Tibial artery (tissue), 4 donors: Measurements from ENCODE around the gene TUBB2B.

Source experiments
- DNase-seq, 2 donors: peaks; one replicate each; pipeline ENCODE4 v3.0.0-alpha.2; 2019
- H3K27ac ChIP-seq, 2 donors: fragments of 200-600 bp; sonication (generic) in 1 of 2; 1 replicate in 1 of 2; 2 replicates in 1 of 2; pipeline ENCODE4 v1.5.1; 2018 to 2019; ENCODE audit warnings: mild to moderate bottlenecking in 1 of 2
- H3K27me3 ChIP-seq, 2 donors: fragments of 200-600 bp; sonication (generic) in 1 of 2; one replicate each; pipeline versions ENCODE4 v1.5.1 to v1.6.0; 2016 to 2019
- H3K36me3 ChIP-seq, 3 donors: fragments of 200-600 bp; sonication (generic) in 2 of 3; one replicate each; pipeline ENCODE4 v1.5.1; 2016 to 2019; ENCODE audit warnings: mild to moderate bottlenecking in 2 of 3
- H3K4me1 ChIP-seq, 4 donors: fragments of 200-600 bp; sonication (generic) in 2 of 4; 1 replicate in 3 of 4; 2 replicates in 1 of 4; pipeline ENCODE4 v1.5.1; 2016 to 2019
- H3K4me3 ChIP-seq, 2 donors: fragments of 200-600 bp; sonication (generic) in 1 of 2; 1 replicate in 1 of 2; 2 replicates in 1 of 2; pipeline ENCODE4 v1.5.1; 2018 to 2019; ENCODE audit warnings: mild to moderate bottlenecking in 2 of 2
- H3K9me3 ChIP-seq, 3 donors: fragments of 200-600 bp; sonication (generic) in 1 of 3; one replicate each; pipeline ENCODE4 v1.5.1; 2016 to 2019
- intact Hi-C: fragments of 100-400 bp; cut with DNase I; formaldehyde crosslinking; loops from one replicate; pipeline ENCODE4 v1.15.0; 2023; ENCODE audit warnings: low total_unique reads
- TF ChIP-seq, protein P1 (sequence below), 2 experiments: fragments of 200-600 bp in 1 of 2; fragments of 450-650 bp in 1 of 2; IDR thresholded peaks; one replicate each; pipeline ENCODE4 v1.5.1; 2017 to 2019; ENCODE audit warnings: antibody characterized with exemption in 2 of 2, mild to moderate bottlenecking in 1 of 2, moderate library complexity in 1 of 2

TUBB2B gene

DNA sequence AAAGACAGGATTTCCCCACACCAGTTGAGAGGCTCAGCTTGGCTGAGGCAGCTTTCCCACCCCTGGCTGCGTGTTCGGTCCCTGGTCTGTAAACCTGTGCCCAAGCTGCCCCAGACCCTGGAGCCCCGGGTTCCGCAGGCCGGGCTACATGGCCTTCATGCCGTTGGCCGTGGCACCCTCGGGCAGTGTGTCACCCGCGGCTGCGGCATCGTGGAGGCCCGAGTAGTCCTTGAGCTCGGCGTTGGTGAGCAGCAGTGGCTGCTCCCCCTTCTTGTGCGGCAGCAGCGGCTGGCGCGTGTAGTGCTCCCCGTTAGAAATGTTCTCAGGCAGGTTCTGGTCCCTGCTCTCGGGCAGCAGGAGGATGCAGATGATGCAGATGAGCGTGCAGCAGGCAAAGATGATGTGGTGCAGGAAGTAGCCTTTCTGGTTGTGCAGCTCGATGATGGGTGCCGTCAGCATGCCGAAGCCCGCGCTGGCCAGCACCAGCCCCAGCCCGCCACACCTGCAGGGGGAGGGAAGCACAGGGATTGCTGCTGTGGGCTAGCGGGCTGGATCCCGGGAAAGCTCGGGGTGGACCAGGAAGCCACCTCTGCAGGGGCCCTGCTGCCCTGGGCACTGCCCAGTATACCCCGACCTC lies 45.6 kb upstream of the TUBB2B start:
- Histone ChIP-seq H3K27ac (no peak overlapping the region), H3K9me3 (no peaks in the 10 kb centered on the region)
- intact Hi-C loops: loop anchor here (10.0 kb wide), 1 partner anchor 612 kb away; no protein-coding TSS in a partner anchor

GRCh38 chr6:3271756-3272155 lies 44.3 kb upstream of the TUBB2B start:
- H3K27me3 ChIP-seq: no peaks in the 10 kb centered on the region
- no peak overlapping the region for H3K4me3 ChIP-seq
- intact Hi-C loops: loop anchor here (10.0 kb wide), 1 partner anchor 613 kb away; no protein-coding TSS in a partner anchor
- peaks cover 10 to 76% (median 26%) of the 10 kb centered on the region in 3 donors for H3K36me3 ChIP-seq
- TF ChIP-seq, protein P1, sequence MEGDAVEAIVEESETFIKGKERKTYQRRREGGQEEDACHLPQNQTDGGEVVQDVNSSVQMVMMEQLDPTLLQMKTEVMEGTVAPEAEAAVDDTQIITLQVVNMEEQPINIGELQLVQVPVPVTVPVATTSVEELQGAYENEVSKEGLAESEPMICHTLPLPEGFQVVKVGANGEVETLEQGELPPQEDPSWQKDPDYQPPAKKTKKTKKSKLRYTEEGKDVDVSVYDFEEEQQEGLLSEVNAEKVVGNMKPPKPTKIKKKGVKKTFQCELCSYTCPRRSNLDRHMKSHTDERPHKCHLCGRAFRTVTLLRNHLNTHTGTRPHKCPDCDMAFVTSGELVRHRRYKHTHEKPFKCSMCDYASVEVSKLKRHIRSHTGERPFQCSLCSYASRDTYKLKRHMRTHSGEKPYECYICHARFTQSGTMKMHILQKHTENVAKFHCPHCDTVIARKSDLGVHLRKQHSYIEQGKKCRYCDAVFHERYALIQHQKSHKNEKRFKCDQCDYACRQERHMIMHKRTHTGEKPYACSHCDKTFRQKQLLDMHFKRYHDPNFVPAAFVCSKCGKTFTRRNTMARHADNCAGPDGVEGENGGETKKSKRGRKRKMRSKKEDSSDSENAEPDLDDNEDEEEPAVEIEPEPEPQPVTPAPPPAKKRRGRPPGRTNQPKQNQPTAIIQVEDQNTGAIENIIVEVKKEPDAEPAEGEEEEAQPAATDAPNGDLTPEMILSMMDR (IDR thresholded peaks at IDR 0.05): no peak
- no peaks in the 10 kb centered on the region for H3K4me1 ChIP-seq
- H3K9me3 ChIP-seq: no peaks in the 10 kb centered on the region
- DNase-seq: no peak
- no peak overlapping the region for H3K27ac ChIP-seq

More for the DNA sequence above, 45.6 kb upstream of the TUBB2B start:
- DNase-seq: no peak
- TF ChIP-seq, protein P1 (IDR thresholded peaks at IDR 0.05): no peak
- Histone ChIP-seq H3K36me3 (peaks cover 10 to 74% (median 26%) of the 10 kb centered on the region in 3 donors), H3K27me3 (no peaks in the 10 kb centered on the region), H3K4me1 (no peaks in the 10 kb centered on the region), H3K4me3 (no peak overlapping the region)

DNA sequence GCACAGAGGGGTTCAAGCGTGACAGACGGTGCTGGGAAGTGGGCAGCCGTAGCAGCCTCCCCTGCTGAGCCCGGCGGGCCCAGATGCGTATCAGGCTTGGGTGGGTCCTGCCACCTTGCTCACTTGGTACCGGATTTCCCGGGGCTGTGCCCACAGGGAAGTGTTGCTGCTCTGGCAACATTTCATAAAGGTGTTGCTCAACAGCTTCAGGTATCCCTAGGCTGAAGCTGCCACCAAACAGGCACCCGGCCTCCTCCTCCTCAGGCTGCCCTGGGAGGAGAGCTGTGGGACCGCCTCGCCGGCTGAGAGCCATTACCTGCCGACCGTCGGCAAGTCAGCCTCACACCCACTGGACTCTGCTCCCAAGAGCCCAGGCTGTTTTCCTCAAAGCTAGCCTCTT lies 42.8 kb upstream of the TUBB2B start:
- no peak for DNase-seq
- Histone ChIP-seq H3K27ac (no peak overlapping the region), H3K9me3 (no peaks in the 10 kb centered on the region), H3K4me1 (no peaks in the 10 kb centered on the region), H3K36me3 (peaks cover 10 to 78% (median 26%) of the 10 kb centered on the region in 3 donors), H3K27me3 (no peaks in the 10 kb centered on the region), H3K4me3 (no peak overlapping the region)
- TF ChIP-seq, protein P1 (IDR thresholded peaks at IDR 0.05): no peak
- intact Hi-C loops: loop anchor here (10.0 kb wide), 1 partner anchor 615 kb away; no protein-coding TSS in a partner anchor

DNA sequence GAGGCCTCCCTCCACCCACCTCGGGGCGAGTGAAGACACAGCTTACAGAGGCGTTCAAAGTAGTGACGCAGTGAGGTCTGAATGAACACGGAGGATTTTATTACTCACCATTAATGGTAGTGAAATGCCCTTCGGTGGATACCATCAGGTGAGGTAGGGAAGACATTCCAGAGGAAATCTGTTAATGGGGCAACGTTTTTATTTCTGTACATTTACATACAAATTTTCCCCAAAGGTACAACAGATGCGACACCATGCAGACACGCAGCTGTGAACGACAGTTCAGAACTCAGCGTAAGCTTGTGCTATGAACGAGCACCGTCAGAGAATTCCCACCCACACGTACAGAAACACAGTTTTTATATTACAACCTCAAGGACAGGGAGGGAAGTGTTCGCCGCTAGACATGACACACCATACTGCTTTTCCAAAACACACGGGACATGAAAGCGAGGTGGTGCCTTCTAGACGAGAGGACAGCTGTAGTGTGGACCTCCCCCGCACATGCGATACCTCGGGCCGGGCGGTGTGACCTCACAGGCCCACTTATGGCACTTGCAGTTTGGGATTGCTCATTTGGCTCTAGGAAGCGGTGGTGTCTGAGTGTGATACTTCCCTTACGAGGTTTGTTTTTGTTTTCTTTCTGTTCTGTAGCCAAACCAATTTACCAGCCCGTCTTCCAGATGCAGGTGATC lies 42.0 kb upstream of the TUBB2B start:
- Histone ChIP-seq H3K36me3 (peaks cover 10 to 84% (median 31%) of the 10 kb centered on the region in 3 donors), H3K4me3 (no peak overlapping the region), H3K4me1 (no peaks in the 10 kb centered on the region), H3K9me3 (no peaks in the 10 kb centered on the region), H3K27ac (no peak overlapping the region), H3K27me3 (no peaks in the 10 kb centered on the region)
- DNase-seq: no peak
- TF ChIP-seq, protein P1 (IDR thresholded peaks at IDR 0.05): no peak
- intact Hi-C loops: no loop called here

GRCh38 chr6:3268680-3269079 lies 41.2 kb upstream of the TUBB2B start:
- TF ChIP-seq, protein P1 (IDR thresholded peaks at IDR 0.05): no peak
- DNase-seq: no peak
- no peaks in the 10 kb centered on the region for H3K9me3 ChIP-seq
- H3K27me3 ChIP-seq: no peaks in the 10 kb centered on the region
- intact Hi-C loops: no loop called here
- peaks cover 18 to 85% (median 39%) of the 10 kb centered on the region in 3 donors for H3K36me3 ChIP-seq
- H3K27ac ChIP-seq: no peak overlapping the region
- peaks cover 0 to 2% (median 0%) of the 10 kb centered on the region in 4 donors for H3K4me1 ChIP-seq
- H3K4me3 ChIP-seq: no peak overlapping the region
